Suppressor macrophage treated with lipopolysaccharide for 4 hours (primary cell): ENCODE data around the gene ARHGEF7.

Experiments
- DNase-seq: peaks from one replicate; pipeline ENCODE4 v3.0.0-alpha.2; 2020

ARHGEF7 gene

GRCh38 chr13:111282425-111282824 lies 167.3 kb downstream of the ARHGEF7 start:
- DNase-seq: no peak

- no peak for DNase-seq
Measured at GRCh38 chr13:111282997-111283396, 167.9 kb downstream of the ARHGEF7 start.

DNA sequence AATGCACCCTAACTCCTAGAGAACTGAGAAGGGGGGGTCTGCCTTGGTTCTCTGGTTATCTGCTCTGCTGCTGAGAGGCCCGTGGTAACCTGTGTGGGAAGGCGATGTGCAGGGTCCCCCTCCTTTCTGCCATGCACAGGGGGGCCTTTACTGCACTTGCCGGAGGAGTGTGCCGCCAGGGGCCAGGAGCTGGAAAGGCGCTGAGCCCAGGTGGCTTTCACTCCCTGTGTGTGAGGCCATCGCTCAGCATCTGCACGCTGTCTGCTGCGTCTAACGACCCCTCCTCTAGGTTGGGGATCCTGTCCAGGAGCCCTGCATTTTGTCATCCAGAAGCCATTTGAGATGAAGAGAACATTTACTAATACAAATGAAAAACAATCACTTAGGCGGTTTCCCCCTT lies 168.3 kb downstream of the ARHGEF7 start:
- DNase-seq: no peak

DNA sequence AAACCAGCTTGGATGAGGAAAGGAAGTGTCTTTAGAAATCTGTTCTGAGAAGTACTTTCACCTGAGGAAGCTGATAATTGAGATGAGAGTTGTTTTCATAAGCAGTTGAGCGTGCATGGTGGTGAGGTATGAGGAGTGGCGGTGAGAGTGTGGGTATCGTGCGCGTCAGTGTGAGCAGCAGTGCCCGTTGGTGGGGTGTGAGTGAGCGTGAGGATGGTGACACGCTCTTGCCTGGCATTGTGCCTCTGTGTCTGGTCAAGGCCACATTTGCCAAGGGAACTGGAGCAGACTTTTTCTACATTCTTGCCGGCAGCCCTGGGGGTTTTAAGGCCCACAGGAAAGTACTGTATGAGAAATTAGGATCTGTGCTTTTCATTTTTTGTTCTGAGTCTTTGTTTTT lies 168.9 kb downstream of the ARHGEF7 start:
- no peak for DNase-seq

DNA sequence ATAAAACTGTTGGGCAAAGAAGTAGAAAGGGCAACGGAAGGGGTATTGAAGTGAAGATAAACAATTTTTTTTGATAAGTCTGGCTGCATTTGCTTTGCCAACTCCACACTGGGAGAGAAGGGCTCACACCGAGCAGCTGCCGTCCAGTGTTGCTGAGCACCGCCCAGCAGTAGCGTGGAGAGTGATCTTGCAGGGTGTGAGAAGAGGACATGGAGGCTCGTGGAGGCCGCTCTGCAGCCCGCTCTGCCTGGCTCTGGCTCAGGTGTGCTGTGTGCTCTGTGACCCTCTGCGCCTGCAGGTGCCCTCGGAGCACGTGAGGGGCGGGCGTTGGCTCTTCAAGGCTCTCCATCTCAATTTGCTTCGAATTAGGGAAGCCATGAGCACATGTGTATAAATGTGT lies 169.5 kb downstream of the ARHGEF7 start:
- no peak for DNase-seq

DNA sequence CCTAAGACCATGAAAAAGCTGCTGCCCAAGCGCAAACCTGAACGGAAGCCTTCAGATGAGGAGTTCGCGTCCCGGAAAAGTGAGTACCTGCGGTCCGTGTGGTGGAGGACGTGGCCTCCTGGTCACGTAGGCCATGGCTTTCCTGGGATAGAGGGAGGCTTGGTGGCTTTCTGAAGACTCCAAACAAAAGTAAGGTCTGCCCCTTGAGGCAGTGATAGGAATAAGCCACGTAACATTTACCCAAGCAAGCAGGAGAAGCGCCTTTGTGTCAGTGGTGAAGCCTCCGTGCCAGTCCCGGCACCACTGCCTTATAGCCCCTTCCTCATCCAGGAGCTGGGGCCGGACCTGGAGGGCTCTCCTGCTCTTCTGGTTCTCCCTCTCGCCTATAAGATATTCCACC lies 171.1 kb downstream of the ARHGEF7 start:
- no peak for DNase-seq

DNA sequence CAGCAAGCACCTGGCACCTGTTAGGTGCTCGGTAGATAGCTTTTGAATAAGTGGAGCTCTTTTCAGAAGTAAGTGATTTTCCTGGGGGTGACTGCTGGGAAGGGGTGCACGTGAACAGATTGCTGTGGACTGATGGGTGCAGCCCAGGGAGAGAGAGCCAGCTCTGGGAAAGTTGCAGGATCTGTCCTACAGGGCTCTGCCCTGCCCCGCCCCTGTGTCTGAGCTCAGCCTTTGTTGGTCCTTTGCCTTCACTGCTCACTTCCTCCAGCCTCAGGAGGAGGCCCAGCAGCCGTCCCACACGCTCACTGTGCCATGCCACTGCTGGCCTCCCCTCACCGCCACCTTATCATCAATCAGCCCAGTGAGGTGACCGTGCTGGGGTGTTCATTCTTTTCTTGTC lies 171.6 kb downstream of the ARHGEF7 start:
- no peak for DNase-seq

- no peak for DNase-seq
Measured at GRCh38 chr13:111287201-111287600, 172.1 kb downstream of the ARHGEF7 start.

DNA sequence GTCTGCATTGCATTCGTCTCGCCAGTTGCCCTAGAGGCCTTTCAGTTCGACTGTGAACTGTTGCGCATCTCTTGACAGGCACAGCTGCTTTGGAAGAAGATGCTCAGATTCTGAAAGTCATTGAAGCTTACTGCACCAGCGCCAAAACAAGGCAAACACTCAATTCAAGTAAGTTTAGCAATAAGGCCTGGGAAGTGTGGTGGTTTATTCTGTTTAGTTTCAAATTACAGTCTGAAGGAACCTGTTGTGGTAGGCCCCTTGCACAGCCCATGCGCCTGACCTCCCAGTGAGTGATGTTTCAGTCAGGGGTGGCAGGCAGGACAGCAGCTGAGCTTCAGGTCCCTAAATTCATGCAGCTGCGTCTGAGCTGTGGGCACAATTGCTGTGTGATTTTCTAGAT lies 173.2 kb downstream of the ARHGEF7 start:
- DNase-seq: no peak

DNA sequence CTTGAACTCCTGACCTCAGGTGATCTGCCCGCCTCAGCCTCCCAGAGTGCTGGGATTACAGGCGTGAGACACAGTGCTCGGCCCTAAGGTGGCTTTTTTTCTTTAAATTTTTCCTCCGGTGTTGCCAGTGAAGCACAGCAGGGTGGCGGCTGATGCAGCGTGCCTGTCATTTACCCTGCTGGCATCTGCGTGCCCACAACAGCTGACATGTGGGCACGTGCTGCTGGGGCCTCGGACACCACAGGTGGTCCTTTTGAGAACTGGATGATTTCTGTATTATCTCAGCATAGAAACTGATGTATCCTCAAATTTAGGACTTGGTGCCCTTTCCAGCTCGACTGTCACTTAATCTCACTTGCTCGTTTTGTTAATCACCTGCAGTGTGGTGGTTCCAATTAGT lies 174.1 kb downstream of the ARHGEF7 start:
- no peak for DNase-seq

- DNase-seq: no peak
Measured at GRCh38 chr13:111291908-111292307, 176.8 kb downstream of the ARHGEF7 start.

DNA sequence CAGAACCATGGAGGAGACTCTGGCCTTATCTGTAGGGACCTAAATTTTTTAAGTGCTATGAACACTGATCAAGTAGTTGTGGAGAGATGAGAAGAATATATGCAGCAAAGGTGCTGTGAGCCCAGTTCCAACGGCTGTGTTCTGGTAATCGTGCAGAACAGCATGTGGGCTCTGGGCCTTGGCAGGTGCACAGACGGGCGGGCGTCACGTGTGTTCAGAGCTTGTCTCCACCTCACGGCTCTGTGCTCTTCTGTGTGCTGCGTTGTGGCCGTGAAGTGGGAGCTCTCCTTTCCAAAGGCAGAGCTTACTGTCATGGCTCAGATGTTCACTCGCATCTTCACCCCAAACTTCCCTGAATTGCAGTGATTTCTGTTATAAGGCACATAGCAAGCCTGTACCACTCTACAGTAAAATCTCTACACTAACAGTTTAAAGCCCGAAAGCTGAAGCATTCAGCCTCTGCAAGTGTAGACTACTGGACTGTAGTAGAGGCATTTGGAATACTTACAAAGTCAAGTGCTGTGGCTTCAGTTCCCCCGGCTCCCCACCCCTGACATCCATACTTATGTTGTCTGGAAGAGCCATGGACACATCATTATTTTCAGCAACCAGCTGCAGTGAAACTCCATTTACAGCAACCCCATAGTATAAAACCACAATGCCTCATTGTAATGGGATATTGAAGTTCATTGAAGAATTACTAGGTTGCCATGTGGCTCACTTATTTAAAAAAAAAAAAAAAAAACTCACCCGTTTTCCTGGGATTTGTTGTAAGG lies 177.8 kb downstream of the ARHGEF7 start:
- no peak for DNase-seq

GRCh38 chr13:111295886-111296285 lies 180.8 kb downstream of the ARHGEF7 start:
- no peak for DNase-seq

- no peak for DNase-seq
Measured at GRCh38 chr13:111296417-111296816, 181.3 kb downstream of the ARHGEF7 start.

DNA sequence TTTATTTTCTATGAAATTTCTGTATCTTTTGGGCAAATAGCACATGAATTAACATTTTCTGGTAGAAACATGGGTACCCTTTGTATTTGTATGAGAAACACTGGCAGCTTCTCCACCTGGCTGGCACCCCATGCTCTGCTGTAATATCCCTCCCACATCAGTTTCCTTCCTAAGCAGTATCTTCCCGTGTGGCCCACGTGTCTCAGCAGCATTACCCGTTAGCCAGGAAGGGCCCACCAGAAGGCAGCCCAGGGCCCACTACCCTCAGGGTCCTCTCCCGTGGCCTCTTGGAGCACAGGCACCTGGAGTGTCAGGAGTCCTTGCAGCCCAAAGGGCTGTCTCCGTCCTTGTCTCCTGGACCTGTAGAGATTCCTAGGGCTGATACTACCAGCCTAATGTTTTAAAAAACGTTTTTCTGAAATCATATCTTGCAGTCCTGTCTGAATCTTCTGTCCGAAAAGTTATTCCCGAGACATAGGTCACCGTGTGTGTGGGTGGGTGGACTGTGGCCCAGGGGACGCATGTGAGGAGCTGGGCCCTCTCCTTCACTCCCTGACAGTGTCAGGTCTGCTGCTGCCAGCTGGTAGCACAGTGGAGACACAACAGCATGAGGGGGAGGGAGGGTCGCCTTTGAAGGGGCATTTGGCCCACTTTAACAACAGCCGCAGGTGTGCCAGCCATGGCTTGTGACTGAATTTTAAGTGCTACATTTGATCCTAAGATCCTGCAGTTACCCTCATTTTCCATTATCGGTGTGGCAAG lies 183.3 kb downstream of the ARHGEF7 start:
- no peak for DNase-seq

DNA sequence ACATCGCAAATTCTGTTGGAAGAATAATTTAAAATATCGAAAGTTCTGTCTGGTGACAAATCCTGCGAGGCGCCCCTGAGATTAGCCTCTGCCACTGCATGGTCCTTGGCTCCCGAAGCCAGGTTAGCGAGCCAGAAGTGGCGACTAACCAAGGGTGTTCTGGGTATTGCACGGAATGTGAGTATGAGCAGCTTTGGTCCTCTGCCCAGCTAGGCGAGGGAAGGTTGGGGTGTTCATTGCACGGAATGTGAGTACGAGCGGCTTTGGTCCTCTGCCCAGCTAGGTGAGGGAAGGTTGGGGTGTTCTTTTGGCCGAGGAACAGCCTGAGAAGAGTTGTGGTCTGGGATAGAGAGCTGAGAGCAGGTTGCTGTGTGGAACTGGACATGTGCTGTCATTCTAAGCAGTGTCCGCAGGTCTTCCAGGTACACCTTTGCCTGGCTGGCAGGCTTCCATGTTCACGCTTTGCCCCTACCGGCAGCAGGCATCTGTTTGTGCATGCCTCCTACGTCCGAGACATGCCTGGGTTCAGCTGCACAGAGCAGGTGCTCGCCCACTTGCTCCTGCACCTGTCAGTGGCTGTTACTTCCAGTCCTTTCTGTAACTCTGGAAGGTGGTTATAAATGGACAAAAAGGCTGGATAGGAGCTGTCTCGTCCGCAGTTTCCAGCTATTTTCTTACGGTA lies 187.1 kb downstream of the ARHGEF7 start:
- no peak for DNase-seq

DNA sequence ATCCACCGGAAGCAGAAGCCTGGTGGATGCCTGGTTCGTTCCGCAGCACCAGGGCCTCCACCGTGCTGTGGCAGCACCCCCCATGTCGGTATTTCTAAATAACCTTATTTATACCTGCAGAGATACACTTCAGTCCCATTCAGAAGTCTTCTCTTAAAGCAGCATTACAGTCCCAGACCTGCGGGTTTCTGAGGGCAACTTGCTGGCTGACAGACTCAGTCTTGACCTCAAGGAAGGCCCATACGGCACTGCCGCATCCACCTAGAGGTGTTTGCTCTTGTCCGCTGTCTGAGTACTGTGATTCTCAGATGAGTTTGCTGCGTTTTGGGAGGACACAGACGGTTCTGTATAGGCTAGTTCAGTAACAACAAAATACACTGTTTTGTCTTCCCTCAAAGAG lies 188.4 kb downstream of the ARHGEF7 start:
- no peak for DNase-seq

DNA sequence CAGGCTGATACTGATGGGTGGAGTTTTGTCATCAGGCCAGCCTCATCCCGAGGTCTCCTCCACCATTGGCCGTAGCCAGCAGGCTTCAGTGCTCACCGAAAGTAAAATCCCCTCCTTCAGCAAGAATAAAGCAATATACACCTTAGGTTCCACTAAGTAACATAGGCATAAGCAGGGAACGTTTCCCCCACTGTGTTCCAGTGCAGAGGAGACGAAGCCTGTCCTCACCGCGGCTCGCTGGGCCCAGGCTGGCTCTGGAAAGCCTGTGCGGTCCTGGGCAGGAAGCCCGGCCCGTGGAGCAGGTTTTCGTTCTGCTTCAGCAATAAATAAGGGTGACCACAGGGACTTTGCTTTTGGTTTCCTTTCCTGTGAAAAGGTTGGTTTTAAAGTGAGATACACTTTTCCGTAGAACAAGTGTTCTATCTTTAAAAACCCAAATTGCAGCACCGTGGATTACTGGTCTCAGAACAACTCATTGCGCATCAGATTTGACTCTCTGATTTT lies 189.0 kb downstream of the ARHGEF7 start:
- DNase-seq: no peak

- DNase-seq: no peak
Measured at GRCh38 chr13:111304603-111305289, 189.6 kb downstream of the ARHGEF7 start.

GRCh38 chr13:111312944-111313590 lies 198.0 kb downstream of the ARHGEF7 start:
- no peak for DNase-seq

GRCh38 chr13:111313911-111314425 lies 198.9 kb downstream of the ARHGEF7 start:
- no peak for DNase-seq

GRCh38 chr13:111314852-111315251 lies 199.7 kb downstream of the ARHGEF7 start:
- no peak for DNase-seq
